ENCODE results near the gene EMP2.
"Not testable (repeated sequence)": the region's sequence is repeated elsewhere in the genome, so short reads cannot be mapped to it uniquely, and the experiment has no call there.

Gene EMP2

DNA sequence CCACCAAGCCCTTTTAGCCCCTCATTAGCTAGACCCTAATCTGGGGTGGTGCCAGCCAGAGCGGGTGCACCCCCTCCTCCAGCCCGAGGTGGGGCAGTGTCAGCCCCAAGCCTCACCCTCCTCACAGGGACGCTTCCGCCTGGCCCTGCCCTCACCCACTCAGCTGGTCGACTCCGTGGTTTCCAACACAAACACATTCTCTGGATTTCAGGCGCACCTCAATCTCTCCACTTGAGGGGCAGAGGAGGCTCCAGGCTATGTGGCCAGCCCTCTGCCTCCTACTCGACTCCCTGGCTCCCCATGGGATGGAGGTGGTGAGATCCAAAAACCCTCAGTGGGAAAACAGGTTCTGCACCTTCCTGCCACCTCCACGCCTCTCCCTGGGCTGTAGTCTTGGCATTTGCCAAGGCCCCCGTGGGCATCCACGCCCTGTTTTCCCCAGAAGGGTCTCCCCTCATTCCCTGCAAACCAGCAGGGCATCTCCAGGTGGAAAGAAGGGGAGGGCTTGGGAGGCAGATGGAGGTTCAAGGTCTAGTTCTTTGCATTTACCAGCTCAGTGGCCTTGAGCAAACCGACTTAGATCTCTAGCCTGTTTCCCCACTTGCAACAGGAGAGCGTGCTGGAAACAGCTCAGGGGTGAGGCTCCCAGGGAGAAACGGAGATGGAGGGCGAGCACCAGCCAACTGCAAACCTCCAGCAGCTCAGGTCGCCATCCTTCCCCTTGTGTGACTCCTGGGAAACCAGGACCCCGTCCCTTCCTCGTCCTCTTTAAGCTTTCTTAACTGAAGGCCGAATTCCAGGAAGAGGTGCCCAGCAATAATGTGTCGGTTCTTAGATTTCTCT, 1.7 kb downstream of the EMP2 start:
- no peak for DNase-seq (ENCODE audit: low spot score)

- DNase-seq (ENCODE audit: low spot score) = no peak
Measured at GRCh38 chr16:10577305-10578202, 2.8 kb downstream of the EMP2 start.

- no peak for DNase-seq (ENCODE audit: low spot score)
Measured at GRCh38 chr16:10576390-10577304, 3.8 kb downstream of the EMP2 start.

- DNase-seq (ENCODE audit: low spot score) = no peak
Measured at GRCh38 chr16:10575506-10576130, 4.8 kb downstream of the EMP2 start.

DNA sequence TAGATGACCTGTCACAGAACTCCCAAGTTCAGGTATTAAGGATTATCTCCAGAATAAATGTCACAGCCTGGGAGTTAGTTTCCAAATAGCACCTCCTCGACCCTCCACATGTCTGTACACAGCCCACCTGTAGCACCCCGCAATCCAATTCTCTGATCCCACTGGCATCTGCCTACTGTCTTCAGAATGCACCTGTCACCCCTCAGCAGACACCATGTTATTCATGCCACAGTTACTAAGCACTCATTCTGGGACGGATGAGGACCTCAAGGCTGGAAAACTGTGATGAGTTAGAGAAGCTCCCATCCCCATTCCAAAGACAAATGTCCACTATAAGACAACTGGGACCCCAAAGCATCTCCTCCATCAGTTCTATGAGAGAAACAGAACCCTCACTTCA, 7.8 kb downstream of the EMP2 start:
- no peak for DNase-seq (ENCODE audit: low spot score)

GRCh38 chr16:10571354-10571753, 9.0 kb downstream of the EMP2 start:
- DNase-seq (ENCODE audit: low spot score) = no peak

GRCh38 chr16:10569621-10570020, 10.8 kb downstream of the EMP2 start:
- no peak for DNase-seq (ENCODE audit: low spot score)

- DNase-seq (ENCODE audit: low spot score) = no peak
Measured at GRCh38 chr16:10566613-10567012, 13.8 kb downstream of the EMP2 start.

DNA sequence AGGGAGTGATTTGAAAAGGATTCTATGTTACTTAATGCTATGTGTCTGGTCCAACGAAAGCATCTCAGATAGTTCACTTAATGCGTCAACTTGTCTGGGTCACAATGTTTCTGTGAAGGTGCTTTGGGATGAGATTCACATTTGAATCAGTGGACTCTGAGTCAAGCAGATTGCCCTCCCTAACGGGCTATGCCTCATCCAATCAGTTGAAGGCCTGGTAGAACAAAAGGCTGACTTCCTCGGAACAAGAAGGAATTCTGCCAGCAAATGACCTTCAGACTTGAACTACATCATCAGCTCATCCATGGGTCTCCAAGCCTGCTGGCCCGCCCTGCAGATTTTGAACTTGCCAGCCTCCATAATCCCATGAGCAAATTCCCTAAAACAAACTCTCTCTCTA, 15.2 kb downstream of the EMP2 start:
- DNase-seq (ENCODE audit: low spot score) = no peak

GRCh38 chr16:10564591-10564990, 15.8 kb downstream of the EMP2 start:
- no peak for DNase-seq (ENCODE audit: low spot score)

DNA sequence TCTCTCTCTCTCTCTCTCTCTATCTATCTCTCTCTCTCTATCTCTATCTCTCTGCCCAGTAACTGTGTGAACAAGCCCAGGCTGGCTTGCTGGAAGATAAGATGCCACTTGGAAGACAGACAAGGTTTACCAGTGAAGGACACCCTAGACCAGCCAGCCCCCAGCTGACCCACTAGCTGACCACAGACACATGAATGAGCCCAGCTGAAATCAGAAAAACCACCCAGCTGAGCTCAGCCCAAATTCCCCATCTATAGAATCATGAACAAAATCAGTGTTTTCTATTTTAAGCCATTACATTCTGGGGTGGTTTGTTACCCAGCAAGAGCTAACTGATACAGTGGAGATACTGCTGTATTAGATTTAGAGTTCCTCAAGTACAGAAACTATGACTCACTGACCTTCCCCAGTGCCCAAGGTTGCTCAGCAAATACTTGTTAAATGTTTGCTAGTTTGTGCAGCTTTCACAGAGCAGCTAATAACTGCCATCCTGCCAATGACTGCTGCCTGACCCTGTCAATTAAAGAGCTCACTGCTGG, 18.0 kb downstream of the EMP2 start:
- DNase-seq (ENCODE audit: low spot score) = no peak

GRCh38 chr16:10561425-10561824, 19.0 kb downstream of the EMP2 start:
- no peak for DNase-seq (ENCODE audit: low spot score)

- DNase-seq (ENCODE audit: low spot score) = no peak
Measured at GRCh38 chr16:10561001-10561400, 19.4 kb downstream of the EMP2 start.

DNA sequence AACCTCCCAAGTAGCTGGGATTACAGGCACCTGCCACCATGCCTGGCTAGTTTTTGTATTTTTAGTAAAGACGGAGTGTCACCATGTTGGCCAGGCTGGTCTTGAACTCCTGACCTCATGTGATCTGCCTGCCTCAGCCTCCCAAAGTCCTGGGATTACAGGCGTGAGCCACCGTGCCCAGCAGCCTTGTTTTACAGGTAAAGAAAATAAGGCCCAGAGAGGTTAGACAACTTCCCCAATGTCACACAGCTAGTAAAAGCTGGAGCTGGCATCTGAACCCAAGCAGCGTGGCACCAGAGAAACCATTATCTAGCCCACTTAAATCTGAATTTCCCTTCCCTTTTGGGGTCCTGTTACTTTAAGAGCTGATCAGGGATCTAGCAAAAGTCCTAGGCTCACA, 20.6 kb downstream of the EMP2 start:
- DNase-seq (ENCODE audit: low spot score) = not testable (repeated sequence)

DNA sequence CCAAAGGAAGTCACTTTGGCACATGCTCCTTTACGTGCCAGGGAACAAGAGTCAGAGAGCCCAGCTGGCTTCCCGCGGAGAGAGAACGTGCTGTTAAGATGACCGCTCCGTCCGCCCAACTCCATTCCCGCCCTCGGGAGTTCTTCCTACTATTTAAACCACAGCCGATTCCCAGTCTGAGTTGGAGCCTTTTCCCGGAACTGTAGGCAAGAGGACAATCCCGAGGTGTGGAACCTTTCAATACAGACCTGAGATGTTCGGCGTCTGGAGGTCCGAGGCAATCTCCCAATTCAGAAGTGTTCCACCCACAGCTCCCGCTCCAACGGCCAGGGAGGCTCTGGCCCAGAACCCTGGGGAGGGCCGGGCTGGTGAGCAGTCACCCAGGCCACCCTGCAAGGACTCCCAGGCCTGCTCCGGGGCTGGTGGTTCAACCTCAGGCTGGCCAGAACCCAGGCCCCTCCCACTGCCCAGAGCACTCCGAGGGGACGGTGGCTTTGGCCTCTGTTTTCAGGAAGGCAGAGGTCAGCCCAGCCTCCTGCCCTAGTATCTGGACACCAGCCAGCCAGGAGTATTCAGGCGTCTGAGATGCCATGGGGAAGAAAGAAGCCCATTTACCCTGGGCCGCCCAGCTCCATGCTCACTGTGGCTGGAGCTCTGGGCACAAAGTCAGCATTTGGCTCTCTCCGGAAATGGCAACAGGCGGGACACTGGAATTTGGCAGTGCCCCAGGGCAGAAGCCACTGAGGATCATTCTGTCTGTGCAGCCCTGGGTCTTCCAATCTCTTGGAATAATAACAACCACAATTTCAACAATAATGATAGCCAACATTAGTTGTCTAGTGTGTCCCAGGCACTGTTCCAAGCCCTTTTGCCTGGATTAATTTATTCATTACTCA, 21.4 kb downstream of the EMP2 start:
- DNase-seq (ENCODE audit: low spot score) = no peak

- no peak for DNase-seq (ENCODE audit: low spot score)
Measured at GRCh38 chr16:10558305-10558704, 22.1 kb downstream of the EMP2 start.

GRCh38 chr16:10557750-10558149, 22.6 kb downstream of the EMP2 start:
- DNase-seq (ENCODE audit: low spot score) = no peak

- no peak for DNase-seq (ENCODE audit: low spot score)
Measured at GRCh38 chr16:10556236-10556635, 24.2 kb downstream of the EMP2 start.

GRCh38 chr16:10554569-10554968, 25.8 kb downstream of the EMP2 start:
- DNase-seq (ENCODE audit: low spot score) = no peak

DNA sequence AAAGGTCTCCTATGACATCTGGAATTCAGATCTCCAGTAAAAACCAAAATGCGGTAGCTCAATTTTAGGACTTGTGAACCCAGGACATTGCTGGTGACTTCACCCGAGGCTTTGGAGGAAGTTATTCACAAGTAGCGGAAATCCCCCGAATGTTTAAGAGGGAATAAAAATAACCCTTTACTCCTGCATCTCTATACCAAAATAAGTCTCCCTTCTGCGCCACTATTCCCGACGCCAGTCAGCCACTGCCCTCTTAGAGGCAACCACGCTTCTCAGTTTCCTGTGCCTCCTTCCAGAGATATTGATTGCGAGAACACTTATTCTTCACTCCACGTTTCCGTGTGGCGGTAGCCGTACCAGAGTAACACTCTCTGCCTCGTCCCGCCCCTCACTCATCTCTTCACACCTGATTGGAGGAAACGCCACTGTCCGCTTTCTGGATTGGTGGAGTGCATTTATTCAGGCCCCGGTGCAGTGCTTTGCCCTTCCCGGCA, 27.4 kb downstream of the EMP2 start:
- DNase-seq (ENCODE audit: low spot score) = no peak
